Fibroblast of skin of right quadriceps (primary cell): Measurements from ENCODE around the gene SDCCAG8.

Experiments
- DNase-seq: peaks from one replicate; pipeline ENCODE4 v3.0.0-alpha.2; 2013

The SDCCAG8 gene

DNA sequence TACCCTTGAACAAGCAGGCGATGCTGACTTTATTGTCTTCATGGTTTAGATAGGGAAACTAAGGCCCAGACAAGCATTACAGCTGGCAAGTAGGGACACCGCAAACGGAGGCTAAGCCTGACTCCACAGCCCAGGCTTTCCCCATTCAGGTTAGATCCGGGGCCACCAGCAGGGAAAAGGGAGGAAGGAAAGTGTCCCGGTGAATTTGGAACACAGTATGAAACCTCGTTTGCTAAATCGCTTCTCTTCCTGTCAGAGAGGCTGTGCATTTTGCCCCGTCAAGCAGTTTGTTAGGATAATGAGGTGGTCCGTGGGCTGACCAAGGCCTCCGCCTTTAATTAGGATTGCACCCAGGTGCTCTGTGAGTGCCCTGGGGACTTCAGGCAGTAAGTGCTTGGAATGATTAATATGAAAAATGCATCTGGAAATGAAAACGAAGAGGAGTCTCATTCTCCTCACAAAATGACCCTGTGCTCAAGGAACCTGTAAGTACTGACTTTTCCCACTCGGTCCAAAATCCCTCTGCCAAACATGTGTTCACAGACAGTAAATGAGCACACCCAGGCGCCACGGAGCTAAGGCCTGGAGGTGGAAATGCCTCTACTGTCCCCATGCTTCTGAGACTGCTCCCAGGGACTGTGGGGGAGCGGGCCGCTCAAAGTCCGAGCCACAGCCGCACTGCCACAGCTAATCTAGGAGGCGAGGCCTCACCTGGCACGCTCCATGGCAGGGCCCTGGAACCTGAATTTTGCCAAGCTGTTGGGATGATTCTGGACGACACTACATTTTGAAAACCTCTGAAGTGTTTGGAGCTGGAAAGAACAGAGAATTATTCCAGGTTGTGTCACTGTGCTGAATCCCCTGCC, 234.1 kb downstream of the SDCCAG8 start:
- no peak for DNase-seq

DNA sequence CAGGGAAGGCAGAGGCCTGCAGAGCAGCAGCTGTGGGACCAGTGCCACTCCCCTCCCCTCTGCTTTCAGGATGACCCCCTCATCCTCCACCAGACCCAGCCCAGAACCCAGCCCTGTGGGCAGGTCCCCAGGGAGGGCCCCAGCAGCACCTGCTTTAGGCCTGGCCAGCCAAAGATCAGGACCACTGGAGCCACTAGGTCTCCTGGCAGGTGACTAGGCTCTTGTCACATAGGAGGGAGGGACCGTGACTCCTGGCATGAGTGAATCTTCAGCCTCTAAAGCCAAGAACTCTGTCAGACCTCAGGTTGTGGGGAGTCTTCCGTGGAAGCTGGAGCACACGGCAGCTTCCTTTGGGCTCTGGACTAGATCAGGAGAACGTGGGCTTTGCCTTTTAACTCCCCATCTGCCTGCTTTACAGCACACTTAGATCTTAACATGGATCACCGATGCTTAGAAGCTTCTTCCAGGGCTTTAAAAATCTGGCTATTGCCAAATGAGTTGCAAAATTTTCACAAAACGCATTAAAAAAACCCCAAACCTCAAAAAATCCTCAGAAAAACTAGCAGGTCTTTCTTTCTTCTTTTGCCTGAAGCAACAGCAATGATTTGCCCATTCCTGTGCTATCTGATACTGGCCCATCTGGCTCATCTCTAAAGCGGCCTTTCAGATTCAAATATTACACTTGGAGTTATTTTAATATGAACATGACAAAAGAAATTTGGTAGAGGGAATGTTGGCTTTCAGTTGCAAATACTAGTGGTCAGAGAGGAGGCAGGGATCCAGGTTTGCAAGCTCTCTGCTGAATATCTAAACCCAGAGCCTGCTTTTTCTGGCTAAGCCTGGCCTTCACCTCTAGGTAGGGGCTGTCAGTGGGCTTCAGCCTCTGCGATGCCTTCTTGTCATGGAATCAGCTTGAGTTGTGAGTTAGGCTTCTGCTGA, 235.2 kb downstream of the SDCCAG8 start:
- peak; percentile 35 for DNase-seq

DNA sequence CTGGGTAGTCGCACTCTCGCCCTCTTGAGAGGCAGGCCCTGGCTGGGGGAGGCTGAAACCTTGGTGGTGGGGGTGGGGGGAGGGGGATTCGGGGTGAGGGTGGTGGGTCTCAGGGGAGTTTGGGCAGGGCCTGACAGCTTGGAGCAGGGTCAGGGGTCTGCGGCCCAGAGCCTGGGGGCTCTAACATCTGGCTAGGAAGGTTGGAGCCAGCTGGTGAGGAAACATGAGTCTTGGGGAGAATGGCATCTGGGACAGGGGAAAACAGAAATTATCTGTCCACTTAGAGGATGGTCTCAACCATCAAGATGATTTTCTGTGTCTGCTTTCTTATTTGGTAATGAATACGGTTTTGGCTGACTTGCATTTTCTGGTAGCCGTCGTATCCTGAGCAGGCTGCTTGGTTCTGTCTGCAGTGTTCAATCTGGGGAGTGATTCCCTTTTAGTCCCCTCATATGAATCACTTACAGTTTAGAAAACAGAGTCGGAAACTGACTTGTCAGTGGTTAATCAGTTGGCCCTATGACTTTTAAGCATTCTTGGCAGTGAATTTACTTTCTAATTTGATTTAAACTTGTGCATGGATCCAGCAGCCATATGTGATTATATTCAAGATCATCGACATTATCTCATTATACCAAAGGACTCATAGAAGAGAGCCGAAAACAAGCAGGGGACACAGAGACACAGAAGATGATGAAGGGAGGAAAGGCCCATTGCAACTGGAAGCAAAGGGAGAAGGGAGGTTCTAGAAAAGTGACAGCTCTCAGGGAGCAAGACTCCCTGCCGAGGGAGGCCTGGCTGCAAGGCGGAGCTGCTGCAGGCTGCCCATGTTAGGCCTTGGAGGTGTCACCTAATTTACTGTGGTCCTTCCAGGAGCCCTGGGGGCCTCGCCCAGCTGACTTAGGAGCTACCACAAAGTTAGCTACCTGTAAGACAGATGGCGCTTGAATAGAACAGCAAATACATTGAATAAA, 237.6 kb downstream of the SDCCAG8 start:
- peak; percentile 37 for DNase-seq

DNA sequence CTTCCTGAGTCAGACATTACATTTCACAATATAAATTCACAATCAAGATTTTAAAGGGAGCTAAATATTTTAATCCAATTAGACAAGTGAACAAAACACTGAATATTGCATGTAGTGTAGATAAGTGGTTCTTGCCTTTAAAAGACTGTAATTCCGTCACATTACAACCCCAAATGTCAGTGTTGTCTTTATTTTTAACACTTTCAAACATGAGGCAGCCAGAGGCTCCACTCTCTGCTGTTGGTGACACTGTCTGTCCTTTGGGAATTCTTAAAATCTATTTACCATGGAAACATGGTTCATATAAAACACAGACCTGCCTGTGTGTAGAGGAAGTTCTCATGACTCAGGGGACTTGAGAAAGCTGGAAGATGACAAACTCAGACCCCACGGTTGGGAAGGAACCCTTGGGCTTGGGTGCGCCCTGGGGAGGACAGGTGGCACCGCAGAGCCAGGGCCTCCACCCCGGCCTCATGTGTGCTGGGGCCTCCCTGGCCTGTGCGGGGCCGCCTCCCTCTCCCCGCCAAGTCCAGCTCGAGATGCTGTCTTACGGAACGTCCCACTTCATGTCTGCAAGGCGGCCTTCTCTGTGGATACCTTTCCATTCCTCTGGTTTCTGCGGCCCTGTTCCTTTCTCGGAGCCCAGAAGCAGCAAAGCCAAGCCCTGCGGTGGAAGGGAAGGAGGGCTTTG, 239.0 kb downstream of the SDCCAG8 start:
- no peak for DNase-seq

DNA sequence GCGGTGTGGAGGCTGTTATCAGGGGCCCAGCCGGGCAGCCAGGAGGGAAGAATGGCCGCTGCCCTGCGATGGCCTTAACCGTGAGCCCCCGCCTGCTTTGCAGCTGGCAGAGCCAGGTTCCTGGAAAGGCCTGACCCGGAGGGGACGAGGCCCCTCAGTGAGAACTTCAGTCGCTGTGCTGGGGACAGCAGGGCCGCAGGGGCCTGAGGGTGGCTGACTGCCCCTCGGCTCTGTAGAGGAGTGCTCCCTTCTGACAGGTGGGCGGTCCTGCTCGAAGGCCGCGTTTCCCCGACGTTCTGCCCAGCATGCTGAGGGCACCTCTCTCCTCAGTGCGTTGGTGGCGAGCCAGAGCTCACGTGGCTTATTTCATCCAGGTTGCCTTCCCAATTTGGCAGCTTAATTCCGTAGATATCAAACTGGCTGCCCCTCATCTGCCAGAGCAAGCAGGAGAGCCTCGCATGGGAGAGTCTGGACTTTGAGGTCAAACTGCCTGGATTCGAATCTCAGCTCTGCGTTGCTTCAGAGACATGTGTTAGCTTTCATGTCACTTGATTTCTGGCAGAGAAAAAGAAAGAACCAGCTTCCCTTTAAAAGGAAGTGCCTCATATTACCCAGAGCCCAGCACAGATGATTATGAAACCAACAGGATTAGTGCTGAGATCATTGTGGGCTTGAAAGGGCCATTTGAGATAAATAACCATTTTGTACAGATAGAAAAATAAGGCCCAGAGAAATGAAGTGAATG, 239.8 kb downstream of the SDCCAG8 start:
- DNase-seq, result peak; percentile 53

DNA sequence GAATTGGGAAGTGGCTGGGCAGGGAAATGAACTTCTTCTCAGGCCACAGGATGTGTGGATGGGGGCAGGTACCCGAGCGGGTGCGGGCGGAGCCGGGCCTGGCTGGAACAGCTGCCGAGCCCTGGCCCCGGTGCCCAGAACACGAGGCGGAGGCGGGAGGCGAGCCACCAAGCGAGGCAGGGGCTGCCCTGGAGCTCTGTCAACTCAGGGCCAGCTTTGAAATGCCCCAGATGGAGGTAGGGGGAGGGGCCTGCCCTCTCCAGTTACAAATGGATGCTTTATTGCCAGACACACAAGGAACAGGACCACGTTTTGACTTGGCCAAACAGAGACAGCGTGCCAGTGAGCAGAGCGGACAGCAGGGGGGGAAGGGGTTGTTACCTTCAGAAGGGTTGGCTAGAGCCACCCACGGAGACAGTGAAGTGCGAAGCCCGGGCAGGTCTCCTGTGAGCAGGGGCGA, 240.4 kb downstream of the SDCCAG8 start:
- no peak for DNase-seq

DNA sequence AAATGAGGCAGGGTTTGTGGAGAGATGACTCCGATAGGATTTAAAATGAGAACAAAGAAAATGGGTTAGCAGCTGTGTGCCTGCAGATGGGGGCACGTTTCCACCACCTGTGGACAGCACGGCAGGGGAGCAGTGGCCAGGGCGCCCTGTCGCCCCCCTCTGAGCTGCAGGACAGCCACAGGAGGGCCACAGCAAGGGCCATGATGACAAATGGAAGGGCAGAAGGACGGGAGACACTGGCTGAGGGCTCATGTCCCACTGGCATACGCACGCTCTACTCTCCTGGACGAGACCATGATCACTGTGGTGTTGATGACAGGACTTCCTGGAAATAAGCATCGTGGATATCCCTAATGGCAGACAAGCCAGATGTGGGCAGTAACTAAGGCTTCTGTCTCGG, 241.0 kb downstream of the SDCCAG8 start:
- no peak for DNase-seq

DNA sequence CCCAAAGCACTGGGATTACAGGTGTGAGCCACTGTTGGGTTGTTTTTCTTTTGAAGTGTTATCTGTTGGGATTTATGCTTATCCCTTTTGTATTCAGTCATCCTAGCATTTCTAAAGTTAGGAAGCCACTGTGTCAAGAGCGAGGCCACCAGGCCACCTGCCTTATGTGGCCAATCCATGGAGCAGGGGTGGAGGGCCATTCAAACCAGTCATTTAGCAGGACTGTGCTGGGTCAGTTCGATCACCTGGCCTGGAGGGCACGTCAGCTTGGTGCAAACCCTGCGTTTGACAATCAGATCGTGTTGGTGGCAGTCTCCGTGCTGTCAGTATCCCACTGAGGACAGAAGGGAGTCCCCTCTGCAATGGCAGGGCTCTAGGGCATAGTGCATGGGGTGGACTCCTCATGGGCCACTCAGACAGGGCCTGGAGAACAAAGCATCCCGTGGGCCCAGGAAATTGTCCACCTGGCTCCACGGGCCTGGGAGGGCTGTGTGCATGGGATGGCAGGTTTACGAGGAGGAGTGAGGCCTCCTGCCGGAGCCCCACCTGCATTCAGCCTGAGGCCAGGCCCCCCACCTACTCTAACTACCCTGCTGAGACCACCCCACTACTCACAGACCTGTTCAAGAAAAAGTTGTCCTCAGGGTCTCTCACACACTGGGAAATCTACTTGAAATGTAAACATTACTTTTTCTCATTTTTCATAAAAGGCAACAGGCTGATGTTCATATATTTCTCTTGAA, 242.3 kb downstream of the SDCCAG8 start:
- DNase-seq, result no peak

DNA sequence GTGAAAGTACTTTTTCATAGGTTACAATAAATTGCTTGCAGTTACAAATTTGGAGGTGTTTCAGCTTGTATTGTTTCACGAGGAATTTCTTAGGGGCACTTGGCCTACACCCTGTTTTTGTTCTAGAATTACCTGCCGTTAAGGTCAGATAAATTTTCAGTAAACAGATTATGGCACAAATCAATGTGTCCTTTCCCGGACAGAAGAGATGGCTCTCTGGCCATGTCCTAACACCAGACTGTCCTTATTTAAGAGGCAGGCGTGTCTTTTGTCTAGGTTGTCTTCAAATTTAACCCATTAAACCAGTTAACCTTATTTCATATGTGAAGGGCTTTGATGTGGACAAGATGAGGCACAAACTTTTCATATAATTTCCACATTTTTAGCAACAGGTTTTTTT, 243.4 kb downstream of the SDCCAG8 start:
- no peak for DNase-seq

DNA sequence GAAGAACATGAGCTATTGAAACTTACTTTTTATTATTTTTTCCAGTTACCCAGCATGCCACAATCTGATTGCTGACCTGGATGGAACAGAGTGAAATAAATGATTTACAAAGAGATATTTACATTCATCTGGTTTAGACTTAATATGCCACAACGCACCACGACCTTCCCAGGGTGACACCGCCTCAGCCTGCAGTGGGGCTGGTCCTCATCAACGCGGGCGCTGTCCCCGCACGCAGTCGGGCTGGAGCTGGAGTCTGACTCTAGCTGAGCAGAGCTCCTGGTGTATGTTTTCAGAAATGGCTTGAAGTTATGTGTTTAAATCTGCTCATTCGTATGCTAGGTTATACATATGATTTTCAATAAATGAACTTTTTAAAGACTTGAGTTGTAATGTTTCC, 243.9 kb downstream of the SDCCAG8 start:
- DNase-seq, result no peak

DNA sequence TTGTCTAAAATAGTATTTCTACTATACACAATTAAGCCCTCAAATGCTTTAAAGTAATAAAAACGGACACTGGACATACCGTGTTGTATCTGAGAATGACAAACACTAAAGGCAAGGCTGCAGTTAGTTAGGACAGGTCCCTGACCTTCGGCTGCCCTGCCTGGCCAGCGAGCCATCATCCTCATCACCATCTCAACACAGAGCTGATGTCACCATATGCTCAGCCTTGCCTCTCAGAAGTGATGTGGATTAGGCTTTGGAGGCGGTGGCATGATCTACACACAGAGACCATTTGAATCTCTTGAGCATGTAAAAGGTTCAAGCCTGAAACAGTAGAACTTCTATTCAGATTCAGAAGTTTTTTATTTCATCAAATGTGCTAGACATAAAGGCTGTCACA, 244.7 kb downstream of the SDCCAG8 start:
- no peak for DNase-seq

DNA sequence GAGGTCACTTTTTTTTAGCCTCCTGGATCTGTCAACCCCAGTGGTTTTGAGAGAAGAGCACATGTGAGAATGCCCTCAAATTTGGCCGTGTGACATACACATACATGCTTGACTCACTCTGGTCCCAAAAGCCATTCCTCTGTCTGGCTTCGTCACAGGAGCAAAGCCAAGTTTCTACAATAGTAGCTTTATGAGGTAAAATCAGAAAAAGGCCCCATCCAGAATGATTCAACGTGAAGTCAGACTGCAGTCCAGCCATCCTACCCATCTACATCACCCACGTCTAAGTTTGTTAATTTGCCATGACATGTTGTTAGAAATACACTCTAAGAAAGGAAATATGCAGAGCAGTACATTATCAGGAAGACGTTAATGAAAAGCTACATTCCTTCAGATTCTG, 245.2 kb downstream of the SDCCAG8 start:
- DNase-seq, result peak; percentile 68

DNA sequence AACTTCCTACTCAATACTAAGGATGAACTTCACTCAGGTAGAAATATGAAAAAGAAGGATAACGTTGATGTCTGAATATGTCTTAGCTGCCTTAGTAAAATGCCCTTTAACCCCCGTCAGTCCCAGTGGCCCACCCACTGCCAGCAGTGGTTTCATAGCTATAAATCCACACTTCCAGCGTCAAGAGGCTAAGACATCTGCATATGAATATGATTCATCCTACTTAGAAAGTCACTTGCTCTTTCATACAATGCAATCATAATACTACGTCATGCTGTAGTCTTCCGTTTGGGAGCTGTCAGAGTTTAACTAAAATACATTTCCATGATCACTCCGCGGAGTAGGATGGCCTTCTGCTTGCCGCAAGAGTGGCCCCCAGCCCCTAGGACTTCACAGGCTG, 247.3 kb downstream of the SDCCAG8 start:
- DNase-seq, result no peak

DNA sequence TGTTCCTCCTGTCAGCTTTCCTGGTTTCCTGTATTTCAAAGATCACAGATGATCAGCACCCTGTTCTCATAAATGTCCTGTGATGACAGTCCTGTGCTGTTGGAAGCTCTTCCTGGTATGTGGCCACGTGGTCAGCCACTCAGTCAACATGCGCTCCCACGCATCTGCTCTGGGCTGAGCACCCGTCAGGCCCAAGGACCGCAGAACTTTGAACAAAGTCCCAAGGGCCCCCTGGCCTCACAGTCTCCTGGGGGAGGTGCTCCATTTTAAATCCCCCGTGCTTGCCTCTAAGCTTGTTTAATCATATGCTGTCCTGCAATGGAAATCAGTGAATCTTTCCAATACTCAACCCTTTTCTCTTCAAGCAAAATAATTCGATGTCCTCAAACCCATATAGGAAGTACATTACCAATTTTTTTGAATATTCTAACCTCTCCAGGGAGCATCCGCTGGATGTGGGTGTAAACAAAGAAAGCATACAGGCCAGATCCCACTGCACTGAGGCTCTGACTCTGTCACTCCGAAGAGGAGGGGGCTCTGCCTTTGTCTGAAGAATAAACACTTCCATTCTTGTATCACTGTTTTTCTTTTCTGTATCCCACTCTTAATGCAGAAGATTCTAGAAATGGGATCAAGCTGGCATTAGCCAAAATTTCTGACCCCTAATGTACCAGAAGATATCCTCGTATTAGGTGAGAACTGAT, 250.3 kb downstream of the SDCCAG8 start:
- no peak for DNase-seq

DNA sequence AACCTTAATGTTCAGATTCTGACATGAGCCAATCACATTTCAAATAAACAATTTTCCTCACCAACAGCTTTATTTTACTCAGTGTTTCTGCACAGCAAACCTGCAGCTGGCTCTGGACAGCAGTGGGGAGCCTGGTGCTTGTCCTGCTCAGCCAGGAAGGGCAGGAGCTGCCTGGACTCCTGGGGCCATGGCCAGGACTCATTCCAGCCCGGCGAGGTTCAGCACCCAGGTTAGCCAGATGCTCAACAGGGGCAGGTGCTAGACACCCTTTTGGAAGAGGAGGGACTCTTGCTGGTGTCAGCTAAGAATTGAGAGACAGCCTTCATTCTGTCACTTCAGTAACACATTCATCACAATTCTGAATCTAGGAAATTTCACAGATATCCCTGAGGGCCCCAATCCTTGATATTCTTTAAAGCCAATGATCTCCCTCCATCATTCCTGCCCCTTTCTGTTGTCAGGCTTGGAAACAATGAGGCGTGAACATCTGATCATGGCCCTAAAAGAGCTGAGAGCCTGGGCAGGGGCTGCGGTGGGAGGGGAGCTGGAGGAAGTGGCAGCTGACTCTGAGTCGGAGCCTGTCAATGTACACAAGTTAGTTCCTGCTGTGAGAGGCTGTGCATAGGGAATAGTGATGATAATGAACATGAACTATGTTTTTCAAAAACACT, 251.3 kb downstream of the SDCCAG8 start:
- DNase-seq, result no peak

DNA sequence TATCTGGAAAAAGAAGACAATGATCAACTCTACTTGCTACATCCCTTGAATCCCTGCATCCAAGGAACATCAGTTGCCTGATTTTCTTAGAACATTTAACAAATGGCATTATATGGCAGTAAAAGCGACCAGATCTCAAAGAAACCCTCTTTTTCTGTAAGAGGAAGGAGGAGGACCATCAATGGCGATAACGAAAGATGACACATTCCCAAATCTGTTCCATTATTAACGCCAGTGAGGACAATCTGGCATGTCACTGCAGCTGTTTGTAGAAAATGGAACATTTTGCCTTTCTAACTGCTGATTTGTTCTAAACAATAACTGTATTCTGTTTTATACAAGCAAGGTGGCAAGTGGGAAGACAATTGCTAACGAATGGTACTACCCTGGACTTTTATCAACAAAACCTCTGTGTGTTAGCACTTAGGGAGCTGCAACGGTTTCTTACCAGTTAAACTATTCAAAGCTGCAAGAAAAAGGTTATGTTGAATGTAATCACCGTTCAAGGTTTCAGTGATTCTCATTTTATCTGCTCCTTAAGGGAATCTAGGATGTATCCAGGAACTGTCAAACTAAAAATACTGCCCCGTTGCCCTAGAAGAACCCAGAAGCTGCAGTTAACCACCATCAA, 251.9 kb downstream of the SDCCAG8 start:
- no peak for DNase-seq

DNA sequence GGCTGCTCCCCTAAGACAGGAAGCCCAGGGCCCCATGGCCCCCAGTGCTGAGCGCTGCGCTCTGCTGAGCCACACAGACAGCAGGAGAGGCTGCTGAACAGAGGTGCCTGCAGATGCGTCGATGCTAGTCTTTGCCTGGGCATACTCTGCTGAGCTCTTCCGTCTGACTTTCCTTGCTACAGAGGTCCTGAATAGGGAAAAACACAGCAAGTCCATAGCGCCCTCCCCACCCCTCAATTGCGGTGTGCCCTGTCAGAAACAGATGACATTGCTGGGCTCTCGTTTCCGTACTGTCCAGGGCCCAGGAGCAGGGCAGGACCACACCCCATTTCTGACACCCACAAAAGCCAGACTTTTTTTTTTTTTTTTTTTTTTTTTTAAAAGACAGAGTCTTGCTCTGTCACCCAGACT, 252.5 kb downstream of the SDCCAG8 start:
- DNase-seq, result no peak

DNA sequence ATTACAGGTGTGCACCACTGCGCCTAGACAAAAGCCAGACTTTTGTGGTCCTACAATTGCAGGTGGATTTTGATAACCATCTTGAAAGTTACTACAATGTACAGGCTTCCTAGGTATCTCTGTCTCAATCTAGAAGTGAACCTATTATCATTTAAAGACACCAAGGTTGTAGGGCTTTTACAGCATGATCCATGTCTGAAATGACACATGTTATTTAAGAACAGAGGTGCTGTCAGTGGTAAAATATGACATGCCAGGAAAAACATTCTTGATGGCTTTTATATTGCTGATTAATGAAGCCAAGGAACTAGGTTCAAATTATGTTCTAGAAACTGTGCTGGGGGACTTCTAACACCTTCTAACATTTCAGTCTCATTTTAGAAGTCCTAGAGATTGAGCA, 253.1 kb downstream of the SDCCAG8 start:
- DNase-seq, result no peak

DNA sequence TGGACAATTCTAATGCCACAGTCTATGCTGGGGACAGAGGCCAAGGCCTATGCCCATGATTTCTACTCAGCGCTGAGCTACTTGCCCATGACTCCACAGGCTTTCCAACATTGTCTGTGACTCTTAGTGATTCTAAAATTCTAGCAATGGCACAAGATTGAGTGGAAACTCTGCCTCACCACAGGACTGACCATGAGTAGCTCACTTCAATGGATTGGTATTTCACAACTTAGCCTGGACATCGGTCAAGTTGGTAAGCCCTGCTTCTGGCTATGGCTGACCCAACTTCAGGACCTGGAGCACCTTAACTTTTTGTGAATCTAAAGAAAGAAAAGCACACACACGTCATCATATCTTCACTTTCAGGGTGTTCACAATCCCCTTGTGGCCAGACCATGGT, 255.1 kb downstream of the SDCCAG8 start:
- no peak for DNase-seq
